ENCODE results near the gene POLR3E. TPM values are rescaled to one million over a fixed set of nuclear protein-coding genes. Genes with fewer than 3 reads are reported as not detected.

Gene POLR3E
- total RNA-seq, 1 donor from 2014 or later, result 26.1 TPM

Other genes starting within 250 kb of the POLR3E start
- 0.08 TPM for gene VWA3A, start 204.9 kb upstream of the POLR3E start, total RNA-seq
- gene SDR42E2, start 134.9 kb upstream of the POLR3E start, total RNA-seq, result not detected
- 17.7 TPM for gene EEF2K, start 91.1 kb upstream of the POLR3E start, total RNA-seq
- gene CDR2, start 77.2 kb downstream of the POLR3E start, total RNA-seq, result 11.0 TPM
- gene NPIPB5, start 213.5 kb downstream of the POLR3E start, total RNA-seq, result 81.3 TPM